GM19239 (cell line): ENCODE data around the gene ADGRD1.

Experiments
- DNase-seq: peaks from one replicate; pipeline ENCODE4 v3.0.0; 2011; ENCODE audit warnings: low spot score; ENCODE audit not compliant: insufficient read length
- FAIRE-seq: peaks from 2 replicates; lab custom pipeline; 2011; peaks lifted over from hg19 to GRCh38; lab: Jason Lieb, UNC

ADGRD1 gene

DNA sequence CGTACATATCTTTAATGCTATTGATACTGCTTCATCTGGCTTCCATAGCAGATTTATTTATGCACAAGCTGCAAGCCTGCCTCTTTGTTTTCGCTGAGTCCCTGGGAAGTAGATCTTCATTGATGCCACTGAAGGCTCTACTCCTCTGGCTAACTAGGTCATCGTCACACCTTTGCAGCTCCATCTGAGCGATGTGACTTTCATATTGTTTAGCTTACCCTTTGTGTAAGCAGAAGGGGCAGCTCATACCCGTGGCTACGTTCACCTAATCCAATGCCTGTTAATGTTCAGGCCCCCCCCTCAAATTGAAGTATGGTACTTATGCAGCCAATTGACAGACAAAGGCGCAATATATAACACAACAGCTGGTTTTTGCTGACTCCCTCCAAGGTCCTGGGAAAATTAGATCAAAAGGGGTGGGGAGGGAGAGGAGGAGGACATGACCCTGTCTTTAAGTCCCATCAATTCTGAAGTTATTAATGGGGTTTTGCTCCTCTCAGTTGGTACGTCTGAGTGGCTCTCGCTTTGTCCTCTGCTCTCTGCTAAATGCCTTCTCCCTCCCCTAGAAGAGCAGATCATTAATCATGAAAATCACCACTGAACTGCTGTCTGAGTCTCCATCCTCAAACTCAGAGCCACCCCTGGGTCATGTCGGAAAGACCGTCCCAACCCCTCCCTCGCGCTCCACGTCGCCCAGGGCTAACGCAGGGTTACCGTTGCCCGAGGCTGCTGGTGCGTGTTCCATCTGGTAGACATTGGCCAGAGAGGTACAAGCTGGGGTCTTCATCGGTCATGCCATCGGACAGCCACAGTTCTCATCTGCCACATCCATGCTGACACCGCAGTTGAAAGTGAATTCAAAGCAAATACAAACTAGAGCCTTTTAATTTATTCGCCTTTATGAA lies 128.8 kb downstream of the ADGRD1 start:
- FAIRE-seq (no peak), DNase-seq (no peak)

DNA sequence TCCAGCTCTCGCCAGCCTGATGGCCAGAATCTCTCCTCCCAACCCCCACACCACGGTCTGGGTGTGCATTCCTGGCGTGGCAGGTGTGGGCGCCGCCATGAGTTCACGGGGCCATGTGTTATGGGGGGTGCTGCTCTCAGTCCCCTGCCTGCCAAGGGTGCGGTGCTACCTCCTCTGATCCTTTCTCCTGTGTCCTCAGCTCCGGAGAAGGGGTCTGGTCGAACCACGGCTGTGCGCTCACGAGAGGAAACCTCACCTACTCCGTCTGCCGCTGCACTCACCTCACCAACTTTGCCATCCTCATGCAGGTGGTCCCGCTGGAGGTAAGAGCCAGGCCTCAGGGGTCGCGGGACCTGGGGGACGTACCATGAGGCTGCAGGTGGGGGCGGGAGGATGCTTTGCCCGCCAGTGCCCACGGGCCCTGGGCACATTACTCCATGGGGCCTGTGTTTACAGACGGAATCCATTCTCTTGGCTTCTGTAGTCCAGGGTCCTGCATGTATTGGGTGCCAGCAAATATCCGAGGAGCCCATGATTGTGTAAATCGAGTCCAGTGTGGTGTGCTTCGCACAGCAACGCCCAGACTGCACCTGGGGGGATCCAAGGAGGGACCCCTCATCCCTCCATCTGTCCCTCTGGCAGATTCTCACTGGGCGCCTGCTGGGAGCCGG lies 130.8 kb downstream of the ADGRD1 start:
- DNase-seq (no peak), FAIRE-seq (no peak)

DNA sequence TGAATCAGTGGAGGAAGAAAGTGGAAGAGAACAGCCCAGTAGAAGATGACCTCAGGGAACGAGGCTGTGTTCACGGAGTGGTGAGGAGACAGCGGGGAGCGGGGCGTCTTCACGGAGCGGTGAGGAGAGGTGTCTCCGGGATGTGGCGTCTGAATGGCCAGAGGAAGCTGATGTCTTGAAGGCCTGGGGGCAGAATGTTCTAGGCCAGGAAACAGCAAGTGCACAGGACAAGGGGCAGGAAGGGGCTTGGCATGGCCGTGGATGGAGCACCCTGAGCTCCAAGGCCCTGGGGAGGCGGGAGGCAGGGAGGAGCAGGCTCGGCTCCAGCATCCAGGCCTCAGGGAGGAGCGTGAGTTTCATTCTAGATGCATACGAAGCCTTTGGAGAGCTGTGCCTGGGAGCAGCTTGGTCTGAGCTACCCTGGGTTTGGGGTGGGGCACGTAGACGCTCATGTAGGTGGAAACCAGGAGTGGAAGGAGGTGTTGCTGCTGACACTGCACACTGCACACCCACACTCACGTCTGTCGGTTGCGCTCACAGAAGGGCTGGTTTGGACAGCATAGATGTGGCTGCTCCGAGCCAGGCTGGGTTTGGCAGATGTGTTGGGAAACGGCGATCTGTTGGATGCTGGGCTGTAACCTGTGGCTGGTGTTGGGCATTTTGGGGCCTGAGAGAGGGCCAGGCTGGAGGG lies 131.6 kb downstream of the ADGRD1 start:
- no peak for FAIRE-seq
- DNase-seq = no peak

DNA sequence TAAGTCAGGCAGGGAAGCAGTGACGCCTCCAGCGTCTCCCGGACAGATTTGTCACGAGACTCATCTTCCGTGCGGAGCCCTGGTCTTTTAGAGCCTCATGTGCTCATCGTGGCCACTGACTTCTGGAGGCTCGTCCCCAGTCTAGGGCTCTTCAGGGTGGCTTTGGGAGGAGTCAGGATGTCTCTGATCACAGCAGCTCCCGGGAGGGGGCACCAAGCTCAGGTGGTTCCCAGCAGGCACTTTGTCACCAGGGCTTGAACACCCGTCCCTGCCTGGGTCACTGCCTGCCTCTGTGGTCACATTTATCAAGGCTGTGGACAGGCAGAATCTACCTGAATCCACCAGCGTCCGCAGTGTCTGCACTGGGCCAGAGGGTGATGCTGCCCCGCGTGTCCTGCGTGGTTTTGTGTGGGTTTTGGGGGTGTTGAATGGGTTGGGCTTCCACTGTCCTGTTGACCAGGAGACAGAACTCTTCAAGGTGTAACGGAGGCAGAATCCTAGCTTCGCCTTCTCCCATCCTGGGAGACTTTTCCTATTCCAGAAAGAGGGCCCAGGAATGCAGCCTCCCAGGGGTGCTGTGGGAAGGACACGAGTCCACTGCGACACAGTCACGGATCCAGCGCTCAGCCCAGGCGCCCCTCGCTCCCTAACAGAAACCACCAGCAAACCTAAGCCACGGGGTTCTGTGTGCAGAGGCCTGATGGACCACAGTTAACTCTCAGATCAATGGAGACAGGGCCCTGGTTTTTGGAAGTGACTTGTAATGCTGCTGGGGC lies 132.3 kb downstream of the ADGRD1 start:
- no peak for DNase-seq
- no peak for FAIRE-seq

DNA sequence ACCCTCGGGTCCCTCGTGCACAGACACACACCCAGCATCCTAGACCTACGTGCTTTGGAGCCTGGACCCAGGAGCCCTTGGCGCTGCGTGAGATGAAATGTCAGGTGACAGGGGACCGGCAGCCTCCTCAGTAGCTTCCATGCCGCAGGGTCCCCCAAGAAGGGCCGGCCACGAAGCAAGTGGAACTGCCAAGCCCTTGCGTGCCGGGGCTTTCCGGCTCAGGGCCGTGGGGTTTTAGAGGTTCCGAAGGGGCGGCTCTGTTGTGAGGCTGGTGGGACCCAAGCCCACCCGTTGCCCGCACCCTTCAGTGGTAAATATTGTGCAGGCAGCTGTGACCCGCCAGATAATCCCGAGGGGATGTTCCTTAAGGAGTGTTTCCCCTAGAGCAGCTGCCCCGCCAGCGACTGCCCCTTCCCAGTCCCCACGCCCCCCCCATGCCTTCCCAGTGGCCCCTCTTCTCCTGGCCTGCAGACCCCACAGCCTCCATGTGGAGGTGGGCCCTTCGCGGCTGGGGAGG lies 133.7 kb downstream of the ADGRD1 start:
- FAIRE-seq (no peak), DNase-seq (no peak)

DNA sequence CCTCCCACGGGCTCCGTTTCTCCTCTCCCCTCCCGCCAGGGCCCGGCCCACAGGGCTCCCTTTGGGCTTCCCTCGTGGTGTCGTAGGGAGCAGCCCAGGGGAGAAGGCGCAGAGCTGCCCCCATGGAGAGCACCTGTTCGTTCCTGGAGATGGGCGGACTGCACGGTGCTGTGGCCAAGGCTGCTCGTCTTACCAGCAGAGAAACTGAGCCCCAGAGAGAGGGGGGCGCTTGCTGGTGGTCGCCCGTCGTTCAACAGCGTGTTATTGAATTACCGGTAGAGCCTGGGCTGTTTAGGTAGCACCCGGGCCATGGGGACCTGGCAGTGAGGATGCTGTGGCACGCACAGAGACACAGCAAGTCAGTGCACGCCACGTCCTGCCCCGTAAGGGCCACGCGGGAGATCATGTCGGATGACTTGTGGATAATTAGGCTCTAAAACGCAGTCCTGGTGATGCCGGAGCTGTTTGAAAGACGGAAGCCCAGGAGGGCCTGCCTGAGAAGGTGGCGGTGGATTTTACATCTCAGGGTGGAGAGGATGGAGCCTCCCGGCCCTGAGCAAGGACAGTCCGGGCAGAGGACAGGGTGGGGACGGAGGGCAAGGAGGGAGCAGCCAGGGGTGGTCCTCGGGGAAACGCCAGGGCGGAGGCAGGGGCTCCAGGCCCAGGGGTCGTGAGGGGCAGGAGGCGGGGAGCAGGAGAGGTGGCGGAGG lies 134.4 kb downstream of the ADGRD1 start:
- DNase-seq (no peak), FAIRE-seq (no peak)

DNA sequence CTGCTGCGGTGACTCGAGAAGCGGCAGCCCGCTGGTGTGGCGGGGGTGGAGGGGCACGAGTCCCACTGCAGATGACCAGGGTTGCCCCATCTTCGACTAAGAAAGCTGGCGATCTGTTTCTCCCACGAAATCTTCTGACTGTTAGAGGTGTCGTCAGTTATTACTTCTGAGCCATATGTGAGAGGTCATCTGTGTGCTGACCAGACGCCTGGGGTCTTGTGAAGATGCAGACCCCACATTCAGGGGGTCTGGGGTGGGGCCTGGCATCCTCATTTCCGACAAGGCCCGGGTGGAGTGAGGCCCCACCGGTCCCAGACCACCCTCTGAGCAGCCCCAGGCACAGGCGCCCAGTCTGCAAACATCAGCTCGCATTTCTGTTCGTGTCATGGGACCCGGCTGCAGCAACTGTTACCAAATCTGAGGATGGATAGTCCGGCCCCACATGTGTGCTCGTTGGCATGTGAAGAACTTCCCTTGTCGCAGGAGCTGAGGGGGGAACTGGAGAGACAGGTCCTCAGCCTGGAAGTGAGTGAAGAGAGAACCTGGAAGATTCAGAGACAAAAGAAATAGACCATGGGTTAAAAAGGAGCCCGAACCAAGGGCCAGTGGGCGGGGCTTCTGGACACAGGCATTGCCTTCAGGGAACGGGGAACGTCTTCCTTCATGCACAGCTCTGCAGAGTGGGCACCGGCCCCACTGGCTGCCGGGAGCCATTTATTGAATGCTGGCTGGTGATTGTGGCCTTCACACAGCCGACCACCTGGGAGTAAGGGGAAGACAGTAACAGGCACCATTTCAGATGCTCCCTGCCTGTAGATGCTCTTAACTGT lies 135.2 kb downstream of the ADGRD1 start:
- FAIRE-seq = no peak
- no peak for DNase-seq

DNA sequence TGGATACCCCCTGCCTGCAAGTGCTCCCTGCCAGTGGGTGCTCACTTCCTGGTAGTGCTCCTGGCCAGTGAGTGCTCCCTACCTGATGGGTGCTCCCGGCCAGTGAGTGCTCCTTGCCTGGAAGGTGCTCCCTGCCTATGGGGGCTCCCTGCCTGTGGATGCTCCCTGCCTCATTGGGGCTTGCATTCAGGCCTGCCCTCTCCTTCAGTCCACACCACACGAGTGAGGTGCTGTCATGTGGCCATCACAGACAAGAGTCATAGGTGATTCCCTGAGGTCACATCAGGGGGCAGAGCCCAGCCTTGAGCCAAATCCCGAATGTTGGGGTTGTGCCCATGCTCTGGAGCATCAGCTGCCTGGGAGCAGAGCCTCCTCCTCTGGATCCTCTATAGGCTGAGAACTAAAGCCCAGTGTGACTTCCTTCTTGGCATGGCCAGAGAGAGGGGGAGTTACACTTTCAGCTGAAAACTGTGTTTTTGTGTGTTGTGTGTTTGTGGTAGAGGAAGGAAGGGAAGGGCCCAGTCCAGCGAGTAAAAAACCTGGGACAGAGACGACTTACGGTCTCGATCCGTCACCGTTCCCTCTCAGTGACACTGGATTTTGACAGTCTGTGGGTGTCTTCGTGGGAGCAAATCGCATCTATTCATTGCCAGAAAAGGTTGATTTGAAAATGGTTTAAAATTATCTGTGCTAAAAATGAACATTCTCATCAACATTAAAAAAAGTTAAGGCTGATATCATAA lies 136.0 kb downstream of the ADGRD1 start:
- FAIRE-seq (no peak), DNase-seq (no peak)

DNA sequence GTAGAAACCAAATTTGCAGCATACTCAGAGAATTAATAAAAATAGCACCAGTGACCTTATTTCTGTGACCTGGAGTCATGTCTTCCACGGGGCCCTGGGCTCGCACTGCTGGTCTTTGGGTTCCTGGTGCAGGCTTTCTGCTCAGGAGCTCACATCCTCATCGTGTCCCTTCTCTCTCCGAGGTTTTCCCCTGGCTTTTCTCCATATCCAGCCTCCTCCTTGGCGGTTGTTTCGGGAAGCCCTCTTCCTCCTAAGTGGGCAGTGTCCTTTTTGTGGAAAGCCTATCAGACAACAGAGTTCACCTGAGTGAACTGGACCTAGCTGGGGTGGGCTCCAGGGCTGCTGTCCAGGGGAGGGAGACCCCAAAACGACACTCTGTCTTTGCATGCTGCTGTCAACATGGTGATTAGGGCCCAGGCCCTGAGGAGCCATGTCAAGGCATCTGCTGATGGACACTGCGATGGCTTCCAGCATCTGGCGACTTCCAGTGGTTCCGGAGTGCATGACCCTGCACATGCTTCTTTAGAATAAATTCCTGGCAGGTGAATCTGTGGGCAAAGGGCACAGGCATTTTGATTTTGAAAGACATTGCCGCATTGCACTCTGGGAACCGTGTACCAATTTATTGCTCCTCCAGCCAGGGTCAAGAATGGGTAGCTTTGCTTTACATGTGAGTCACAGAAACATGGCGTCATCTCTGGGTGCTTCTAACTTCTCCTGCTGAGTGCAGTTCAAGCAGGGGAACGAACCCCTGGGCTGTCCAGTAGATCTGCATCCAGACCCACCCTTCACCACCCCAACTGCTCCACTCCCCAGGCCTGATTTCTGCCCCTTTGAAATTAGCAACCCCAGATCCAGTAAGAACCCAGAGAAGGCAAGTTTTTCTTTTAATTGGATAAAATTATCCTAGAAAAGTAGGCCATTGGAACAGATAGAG lies 136.8 kb downstream of the ADGRD1 start:
- DNase-seq (no peak), FAIRE-seq (no peak)

DNA sequence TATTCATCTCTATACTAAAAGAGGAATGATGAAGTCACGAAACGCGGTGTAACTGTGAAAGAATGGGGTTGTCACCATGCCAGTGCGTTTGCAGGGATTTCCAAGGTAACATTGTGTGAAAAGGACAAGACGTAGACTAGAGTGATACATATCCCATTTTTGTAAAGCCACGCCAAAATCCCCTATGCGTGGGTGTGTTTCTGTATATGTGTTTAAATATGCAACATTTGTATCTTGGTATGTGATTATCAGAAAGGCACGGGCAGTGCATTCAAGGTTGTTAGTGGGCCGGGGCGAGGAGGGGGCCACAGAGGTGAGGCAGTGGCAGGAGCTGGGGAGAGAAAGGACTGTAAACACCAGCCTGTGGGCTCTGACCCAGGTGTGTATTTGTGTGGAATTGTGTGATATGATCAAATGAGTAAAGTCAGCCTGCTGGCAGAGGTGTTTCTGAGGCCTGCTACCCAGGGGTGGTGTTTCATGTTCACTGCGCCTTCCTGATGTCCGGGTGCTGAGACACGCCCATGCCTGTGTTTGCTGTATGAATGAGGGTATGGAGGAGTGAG lies 137.8 kb downstream of the ADGRD1 start:
- no peak for DNase-seq
- peak; percentile 21 for FAIRE-seq

DNA sequence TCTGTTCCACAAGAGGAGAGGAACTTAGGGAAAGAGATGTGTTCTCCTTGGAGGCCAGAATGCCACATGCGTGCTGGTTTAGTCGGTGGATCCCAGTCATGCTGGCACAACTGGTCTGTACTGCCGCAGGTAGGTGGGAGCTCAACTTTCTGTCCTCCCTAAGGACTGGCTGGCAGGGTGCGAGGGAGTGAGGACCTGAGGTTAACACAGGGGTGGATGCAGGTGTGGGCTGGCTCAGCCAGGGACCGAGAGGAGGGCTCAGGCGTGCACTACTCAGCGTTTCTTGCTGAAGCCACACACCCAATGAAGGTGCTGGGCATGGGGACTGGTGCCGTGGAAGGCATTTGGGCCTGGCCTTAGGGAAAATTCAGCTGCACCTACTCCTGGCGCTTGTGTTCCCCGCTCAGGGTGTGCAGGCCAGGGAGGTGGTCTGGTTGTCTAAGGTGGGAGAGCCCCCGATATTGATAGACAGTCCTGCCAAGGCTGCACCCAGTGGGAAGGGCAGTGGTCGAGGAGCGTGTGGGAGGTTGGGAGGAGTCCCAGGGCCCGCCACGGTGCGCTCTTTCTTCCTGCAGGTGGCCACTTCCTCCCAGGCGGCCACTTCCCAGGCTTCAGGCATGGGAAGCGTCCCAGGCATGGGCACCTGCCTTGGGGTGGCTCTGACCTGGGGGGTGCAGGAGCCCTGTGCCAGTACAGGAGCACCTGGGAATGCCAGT lies 138.4 kb downstream of the ADGRD1 start:
- FAIRE-seq (no peak), DNase-seq (no peak)

DNA sequence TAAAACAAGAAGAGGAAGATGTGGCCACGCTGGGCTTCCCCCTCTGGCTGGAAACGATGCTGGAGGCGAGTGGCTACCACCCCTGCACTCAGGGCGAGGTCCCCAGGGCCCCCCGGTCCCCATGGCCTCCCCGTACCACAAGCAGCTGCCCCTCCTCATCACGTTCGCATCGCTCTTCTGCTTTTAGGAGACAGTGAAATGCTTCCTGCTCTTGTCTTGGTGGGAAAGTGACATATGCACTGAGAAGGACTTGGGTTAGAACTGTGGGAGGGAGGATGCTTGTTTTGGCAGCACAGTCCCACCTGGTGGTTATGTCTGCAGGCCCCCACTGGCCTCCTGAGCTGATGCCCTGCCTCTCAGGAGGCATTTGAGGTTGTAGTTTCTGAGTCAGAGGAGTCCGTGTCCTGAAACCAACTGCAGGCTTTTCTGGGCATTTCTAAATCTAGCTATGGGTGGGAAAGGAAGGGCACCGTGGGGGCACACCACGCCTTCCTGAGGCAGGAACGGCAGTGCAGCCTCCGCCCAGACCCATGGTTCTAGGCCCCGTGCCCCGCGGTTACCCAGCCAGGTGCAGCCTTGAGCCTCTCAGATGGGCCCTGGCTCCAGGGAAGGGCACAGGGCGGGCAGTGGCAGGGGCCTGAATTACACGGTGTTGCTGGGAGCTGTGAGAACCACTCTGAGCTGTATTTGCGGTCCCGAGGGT lies 139.3 kb downstream of the ADGRD1 start:
- peak; percentile 89 for FAIRE-seq
- DNase-seq = peak; percentile 57

DNA sequence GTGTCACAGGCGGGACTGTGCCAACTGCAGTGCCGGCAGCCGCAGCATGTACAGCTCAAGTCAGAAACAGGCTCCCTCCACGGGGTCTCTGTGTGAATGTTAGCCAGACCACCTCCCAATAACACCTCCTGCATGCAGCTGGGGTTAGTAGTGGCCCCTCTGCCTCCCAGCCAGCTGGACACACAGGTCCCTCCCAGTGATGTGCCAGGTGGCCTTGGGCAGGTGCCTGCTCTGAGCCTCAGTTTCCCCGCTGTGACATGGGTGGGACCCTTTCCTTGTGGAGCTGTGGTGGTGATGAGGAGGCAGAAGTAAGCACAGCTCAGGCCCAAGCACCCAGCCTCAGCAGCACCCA lies 139.9 kb downstream of the ADGRD1 start:
- DNase-seq = no peak
- FAIRE-seq = no peak

DNA sequence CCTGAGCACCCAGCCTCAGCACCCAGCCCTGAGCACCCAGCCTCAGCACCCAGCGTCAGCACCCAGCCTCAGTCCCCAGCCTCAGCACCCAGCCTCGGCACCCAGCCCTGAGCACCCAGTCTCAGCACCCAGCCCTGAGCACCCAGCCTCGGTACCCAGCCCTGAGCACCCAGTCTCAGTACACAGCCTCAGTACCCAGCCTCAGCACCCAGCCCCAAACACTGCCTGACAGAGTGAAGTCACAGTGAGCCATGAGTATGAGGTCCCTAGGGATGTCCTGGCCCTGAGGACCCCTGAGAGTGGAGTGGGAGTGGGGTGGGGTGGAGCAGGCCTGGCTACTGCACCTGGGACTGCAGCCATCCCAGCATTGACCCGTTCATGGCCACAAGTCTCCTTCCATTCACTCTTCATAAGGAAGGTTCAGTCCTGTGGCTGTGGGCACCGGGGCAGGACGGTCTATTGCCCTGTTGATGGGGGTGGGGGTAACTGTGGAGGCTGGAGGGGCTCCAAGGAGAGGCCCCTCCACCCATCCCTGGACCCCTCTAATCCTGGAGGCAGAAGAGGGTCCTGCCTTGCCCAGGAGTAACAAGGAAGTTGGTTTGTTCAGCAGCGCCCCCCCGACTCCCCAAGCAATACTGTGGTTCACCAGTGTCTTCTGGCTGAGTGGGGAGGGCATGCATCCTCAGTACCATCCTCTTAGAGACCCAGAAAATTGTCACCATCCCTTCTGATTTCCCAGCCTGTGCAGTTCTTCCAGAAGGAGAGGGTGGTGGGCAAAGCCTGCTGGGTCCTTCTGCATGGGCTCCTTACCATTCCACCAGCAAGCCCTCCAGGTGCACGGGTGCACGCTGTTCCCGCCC lies 140.5 kb downstream of the ADGRD1 start:
- no peak for FAIRE-seq
- no peak for DNase-seq
